CD4-positive, CD25-positive, alpha-beta regulatory T cell (primary cell): ENCODE measurements around the gene PHOSPHO1. TPM values are rescaled to one million over a fixed set of nuclear protein-coding genes. Genes with fewer than 3 reads are reported as not detected.
A peak's percentile ranks its signal among the peaks of the same experiment; 100 is the strongest.
"Not testable (repeated sequence)": the region's sequence is repeated elsewhere in the genome, so short reads cannot be mapped to it uniquely, and the experiment has no call there.

Source experiments
- ATAC-seq, 2 donors: fragments of 150-1000 bp; cut with Tn5 transposase; one replicate each; pipeline ENCODE4 v1.10.0; 2021; ENCODE audit warnings: low read depth in 2 of 2, moderate number of reproducible peaks in 2 of 2, moderate library complexity in 1 of 2
- DNase-seq, 3 donors: peaks; one replicate each; pipeline versions ENCODE4 v3.0.0 to v3.0.0-alpha.2; 2012 to 2022; ENCODE audit warnings: mixed read lengths in 1 of 3
- H3K27ac ChIP-seq: one replicate; pipeline ENCODE4 v1.7.0; 2013; ENCODE audit warnings: mild to moderate bottlenecking, low read length; ENCODE audit not compliant: insufficient read depth, poor library complexity, severe bottlenecking
- H3K27me3 ChIP-seq: one replicate; pipeline ENCODE4 v1.7.0; 2013; ENCODE audit warnings: low read length; ENCODE audit not compliant: control insufficient read depth, insufficient read depth
- H3K36me3 ChIP-seq: one replicate; pipeline ENCODE4 v1.7.0; 2013; ENCODE audit warnings: mild to moderate bottlenecking, low read length, moderate library complexity; ENCODE audit not compliant: control insufficient read depth, insufficient read depth
- H3K4me1 ChIP-seq: 2 replicates; pipeline ENCODE4 v1.7.0; 2013; ENCODE audit warnings: mild to moderate bottlenecking, low read length; ENCODE audit not compliant: insufficient read depth, control insufficient read depth, poor library complexity, severe bottlenecking
- H3K4me3 ChIP-seq: one replicate; pipeline ENCODE4 v1.7.0; 2013; ENCODE audit warnings: low read depth, mild to moderate bottlenecking, low read length, moderate library complexity
- H3K9me3 ChIP-seq, 2 experiments: 1 replicate in 1 of 2; 2 replicates in 1 of 2; pipeline ENCODE4 v1.7.0; 2013; ENCODE audit warnings: low read length in 2 of 2, mild to moderate bottlenecking in 1 of 2, moderate library complexity in 1 of 2; ENCODE audit not compliant: control insufficient read depth in 2 of 2
- H3K27ac Mint-ChIP-seq, 3 donors: one replicate each; pipeline ENCODE4 v1.8.0; 2020 to 2022; ENCODE audit warnings: mild to moderate bottlenecking in 3 of 3, mixed read lengths in 3 of 3, moderate library complexity in 2 of 3
- H3K27me3 Mint-ChIP-seq: one replicate; pipeline ENCODE4 v1.8.0; 2022; ENCODE audit warnings: mild to moderate bottlenecking, mixed read lengths
- H3K36me3 Mint-ChIP-seq: one replicate; pipeline ENCODE4 v1.8.0; 2020; ENCODE audit warnings: mixed read lengths
- H3K4me1 Mint-ChIP-seq, 4 donors: one replicate each; pipeline ENCODE4 v1.8.0; 2020 to 2022; ENCODE audit warnings: mixed read lengths in 4 of 4, mild to moderate bottlenecking in 1 of 4
- H3K4me3 Mint-ChIP-seq, 4 donors: one replicate each; pipeline ENCODE4 v1.8.0; 2020 to 2022; ENCODE audit warnings: mild to moderate bottlenecking in 4 of 4, mixed read lengths in 4 of 4, moderate library complexity in 3 of 4
- H3K9me3 Mint-ChIP-seq, 7 donors: one replicate each; pipeline ENCODE4 v1.8.0; 2020 to 2022; ENCODE audit warnings: mixed read lengths in 7 of 7, mild to moderate bottlenecking in 3 of 7, moderate library complexity in 2 of 7
- polyA plus RNA-seq, 4 donors: library from polyadenylated mRNA; unstranded; fragments of 300-500 nt; fragmentation: Illumina TruSeq; gene quantifications; one replicate each; pipeline ENCODE4 v1.2.3, GENCODE V29; 2021
- total RNA-seq: library from RNA; stranded (reverse); gene quantifications from one replicate; pipeline ENCODE4 v1.2.3, GENCODE V29; 2022

The PHOSPHO1 gene
- not detected for total RNA-seq
- under 1 TPM in 3 of 4 donors, not detected in 1; 0.11 to 0.24 (median 0.15) TPM for polyA plus RNA-seq

GRCh38 chr17:49230636-49231562 lies at the start of gene PHOSPHO1:
Gene PHOSPHO1 (minus strand): TSS chr17:49230787. CDS start chr17:49226691, 4,096 bp downstream.
- H3K27me3 ChIP-seq = peaks cover 17% of the 10 kb centered on the region
- H3K9me3 ChIP-seq = no peaks in the 10 kb centered on the region
- no peak within 1 kb of the TSS for H3K27ac ChIP-seq
- H3K27ac Mint-ChIP-seq = peak within 1 kb of the TSS in 2 of 3 donors; percentile 25 to 49
- ATAC-seq = peak; percentile 93 to 95
- peak within 1 kb of the TSS; percentile 82 to 89 (median 86) for H3K4me3 Mint-ChIP-seq
- H3K36me3 Mint-ChIP-seq = no peaks in the 10 kb centered on the region
- H3K4me1 ChIP-seq = peaks cover 22% of the 10 kb centered on the region
- H3K4me3 ChIP-seq = peak within 1 kb of the TSS; percentile 74
- H3K27me3 Mint-ChIP-seq = peaks cover 74% of the 10 kb centered on the region
- H3K9me3 Mint-ChIP-seq = peaks cover 0 to 1% (median 0%) of the 10 kb centered on the region in 7 donors
- H3K4me1 Mint-ChIP-seq = peaks cover 0 to 24% (median 12%) of the 10 kb centered on the region in 4 donors
- no peaks in the 10 kb centered on the region for H3K36me3 ChIP-seq
- peak; percentile 80 to 88 (median 84) for DNase-seq

GRCh38 chr17:49280061-49280460 lies 49.5 kb upstream of the PHOSPHO1 start:
- no peak for ATAC-seq
- no peak overlapping the region for H3K27ac ChIP-seq
- no peak overlapping the region for H3K4me3 ChIP-seq
- H3K36me3 ChIP-seq = no peaks in the 10 kb centered on the region
- H3K4me1 ChIP-seq = no peaks in the 10 kb centered on the region
- no peak overlapping the region for H3K4me3 Mint-ChIP-seq
- no peak for DNase-seq
- peaks cover 1% of the 10 kb centered on the region for H3K27me3 ChIP-seq
- peak overlapping the region in 1 of 3 donors; percentile 60 for H3K27ac Mint-ChIP-seq
- no peaks in the 10 kb centered on the region for H3K9me3 ChIP-seq
- no peaks in the 10 kb centered on the region for H3K4me1 Mint-ChIP-seq
- peaks cover 0 to 1% (median 0%) of the 10 kb centered on the region in 7 donors for H3K9me3 Mint-ChIP-seq
- no peaks in the 10 kb centered on the region for H3K36me3 Mint-ChIP-seq
- peaks cover 27% of the 10 kb centered on the region for H3K27me3 Mint-ChIP-seq

GRCh38 chr17:49279263-49280015 lies 48.9 kb upstream of the PHOSPHO1 start:
- DNase-seq, H3K4me3 Mint-ChIP-seq, H3K4me1 ChIP-seq, H3K4me3 ChIP-seq, H3K9me3 ChIP-seq, H3K27me3 ChIP-seq, H3K4me1 Mint-ChIP-seq, H3K36me3 ChIP-seq, H3K9me3 Mint-ChIP-seq, H3K27ac ChIP-seq, ATAC-seq, H3K36me3 Mint-ChIP-seq: not testable (repeated sequence)
- Mint-ChIP-seq H3K27me3 (peaks cover 27% of the 10 kb centered on the region), H3K27ac (peak overlapping the region in 1 of 3 donors; percentile 60)

GRCh38 chr17:49278076-49278475 lies 47.5 kb upstream of the PHOSPHO1 start:
- Histone ChIP-seq H3K4me3 (no peak overlapping the region), H3K27ac (no peak overlapping the region), H3K36me3 (no peaks in the 10 kb centered on the region), H3K4me1 (no peaks in the 10 kb centered on the region), H3K27me3 (peaks cover 1% of the 10 kb centered on the region), H3K9me3 (no peaks in the 10 kb centered on the region)
- Mint-ChIP-seq H3K4me3 (no peak overlapping the region), H3K27ac (no peak overlapping the region), H3K9me3 (peaks cover 0 to 3% (median 0%) of the 10 kb centered on the region in 7 donors), H3K4me1 (no peaks in the 10 kb centered on the region), H3K27me3 (peaks cover 23% of the 10 kb centered on the region), H3K36me3 (no peaks in the 10 kb centered on the region)
- no peak for DNase-seq
- ATAC-seq = no peak

GRCh38 chr17:49277638-49278037 lies 47.1 kb upstream of the PHOSPHO1 start:
- Histone ChIP-seq H3K9me3 (no peaks in the 10 kb centered on the region), H3K27ac (no peak overlapping the region), H3K4me1 (no peaks in the 10 kb centered on the region), H3K36me3 (no peaks in the 10 kb centered on the region), H3K27me3 (peaks cover 1% of the 10 kb centered on the region), H3K4me3 (no peak overlapping the region)
- peaks cover 0 to 3% (median 0%) of the 10 kb centered on the region in 7 donors for H3K9me3 Mint-ChIP-seq
- H3K27ac Mint-ChIP-seq = peak overlapping the region in 1 of 3 donors; percentile 39
- DNase-seq (no peak), ATAC-seq (no peak)
- H3K27me3 Mint-ChIP-seq = peaks cover 18% of the 10 kb centered on the region
- no peaks in the 10 kb centered on the region for H3K36me3 Mint-ChIP-seq
- H3K4me1 Mint-ChIP-seq = no peaks in the 10 kb centered on the region
- H3K4me3 Mint-ChIP-seq = peak overlapping the region in 1 of 4 donors; percentile 38

- not testable (repeated sequence) for H3K9me3 Mint-ChIP-seq, DNase-seq, H3K9me3 ChIP-seq, H3K36me3 ChIP-seq, H3K4me3 ChIP-seq, H3K4me1 Mint-ChIP-seq, H3K27ac Mint-ChIP-seq, H3K4me1 ChIP-seq, H3K36me3 Mint-ChIP-seq, H3K27ac ChIP-seq, ATAC-seq, H3K27me3 ChIP-seq, H3K4me3 Mint-ChIP-seq
- peaks cover 14% of the 10 kb centered on the region for H3K27me3 Mint-ChIP-seq
Measured at GRCh38 chr17:49275981-49276380, 45.4 kb upstream of the PHOSPHO1 start.

DNA sequence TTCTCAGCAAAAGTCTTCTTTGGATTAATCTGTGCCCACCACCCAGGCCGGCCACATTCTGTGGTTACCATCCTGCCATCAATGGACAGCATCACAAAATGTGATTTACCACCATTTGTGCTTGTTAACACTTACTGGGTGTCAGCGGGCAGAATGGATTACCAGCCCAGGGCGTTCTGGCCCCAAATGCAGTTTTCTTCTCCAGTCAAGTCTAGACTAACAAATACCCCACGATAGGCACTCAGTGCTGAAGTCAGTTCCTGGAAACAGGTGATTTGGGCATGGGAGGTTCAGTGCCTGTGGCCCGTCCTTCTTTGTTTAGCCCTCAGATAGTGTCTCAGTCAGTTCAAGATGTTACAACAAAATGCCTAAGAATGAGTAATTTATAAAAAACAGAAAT lies 38.8 kb upstream of the PHOSPHO1 start:
- H3K27ac ChIP-seq = no peak overlapping the region
- Mint-ChIP-seq H3K27me3 (peaks cover 4% of the 10 kb centered on the region), H3K27ac (peak overlapping the region in 2 of 3 donors; percentile 59 to 66), H3K4me1 (no peaks in the 10 kb centered on the region), H3K36me3 (no peaks in the 10 kb centered on the region), H3K9me3 (peaks cover 0 to 3% (median 0%) of the 10 kb centered on the region in 7 donors), H3K4me3 (no peak overlapping the region)
- no peaks in the 10 kb centered on the region for H3K27me3 ChIP-seq
- H3K9me3 ChIP-seq = no peaks in the 10 kb centered on the region
- DNase-seq (no peak), ATAC-seq (no peak)
- no peaks in the 10 kb centered on the region for H3K36me3 ChIP-seq
- H3K4me1 ChIP-seq = no peaks in the 10 kb centered on the region
- H3K4me3 ChIP-seq = no peak overlapping the region
